ENCODE measurements around the gene MISP. TPM values are rescaled to one million over a fixed set of nuclear protein-coding genes. Genes with fewer than 3 reads are reported as not detected.

The MISP gene
- total and polyA plus RNA-seq, 2 of the 8 experiments (the other 6 are each of a cell fraction or from before 2014, with no cell fraction given), result 0.43 to 0.45 TPM

DNA sequence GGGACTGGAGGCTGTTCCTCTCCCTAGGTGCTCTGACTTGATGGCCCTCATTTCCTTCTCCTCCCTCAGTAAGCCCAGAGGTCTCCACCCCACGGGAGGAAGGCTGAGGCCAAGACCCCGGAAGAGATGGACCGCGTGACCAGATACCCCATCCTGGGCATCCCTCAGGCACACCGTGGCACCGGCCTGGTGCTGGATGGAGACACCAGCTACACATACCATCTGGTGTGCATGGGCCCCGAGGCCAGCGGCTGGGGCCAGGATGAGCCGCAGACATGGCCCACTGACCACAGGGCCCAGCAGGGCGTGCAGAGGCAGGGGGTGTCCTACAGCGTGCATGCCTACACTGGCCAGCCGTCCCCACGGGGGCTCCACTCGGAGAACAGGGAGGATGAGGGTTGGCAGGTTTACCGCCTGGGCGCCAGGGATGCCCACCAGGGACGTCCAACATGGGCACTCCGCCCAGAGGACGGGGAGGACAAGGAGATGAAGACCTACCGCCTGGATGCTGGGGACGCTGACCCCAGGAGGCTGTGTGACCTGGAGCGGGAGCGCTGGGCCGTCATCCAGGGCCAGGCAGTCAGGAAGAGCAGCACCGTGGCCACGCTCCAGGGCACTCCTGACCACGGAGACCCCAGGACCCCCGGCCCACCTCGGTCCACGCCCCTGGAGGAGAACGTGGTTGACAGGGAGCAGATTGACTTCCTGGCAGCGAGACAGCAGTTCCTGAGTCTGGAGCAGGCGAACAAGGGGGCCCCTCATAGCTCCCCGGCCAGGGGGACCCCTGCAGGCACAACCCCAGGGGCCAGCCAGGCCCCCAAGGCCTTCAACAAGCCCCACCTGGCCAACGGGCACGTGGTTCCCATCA, 6.1 kb downstream of the MISP start (continued):
- TF ChIP-seq CHD7 (IDR thresholded peaks at IDR 0.05; ENCODE audit: insufficient replicate concordance, low read length) (no peak), NRF1 (IDR thresholded peaks at IDR 0.05; ENCODE audit: low read depth, low read length) (no peak), KDM1A (IDR thresholded peaks at IDR 0.05; ENCODE audit: borderline replicate concordance, low read length) (no peak), JUND (IDR thresholded peaks at IDR 0.05; ENCODE audit: low read length) (no peak), SIRT6 (IDR thresholded peaks at IDR 0.05; ENCODE audit: low read length) (no peak), TCF12 (IDR thresholded peaks at IDR 0.05; ENCODE audit: low read depth, low read length) (no peak)
- TF ChIP-seq, protein P1, sequence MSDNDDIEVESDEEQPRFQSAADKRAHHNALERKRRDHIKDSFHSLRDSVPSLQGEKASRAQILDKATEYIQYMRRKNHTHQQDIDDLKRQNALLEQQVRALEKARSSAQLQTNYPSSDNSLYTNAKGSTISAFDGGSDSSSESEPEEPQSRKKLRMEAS (IDR thresholded peaks at IDR 0.05), result no peak
